ENCODE measurements around the gene NAA38.

GRCh38 chr17:7858522-7858810 lies 1.1 kb upstream of the NAA38 start:
- peak; percentile 36 to 50 (median 46) for TF ChIP-seq CTCF (IDR thresholded peaks at IDR 0.05)
- TF ChIP-seq POLR2A (IDR thresholded peaks at IDR 0.05) = no peak

All from right lobe of liver (tissue), 4 donors.